GM23338 (cell line): Measurements from ENCODE around the gene KIF6. TPM values are rescaled to one million over a fixed set of nuclear protein-coding genes. Genes with fewer than 3 reads are reported as not detected.

ENCODE experiments used
- ATAC-seq: fragments of 200-7000 bp; cut with Tn5 transposase; 3 replicates; pipeline ENCODE4 v1.9.1; 2020
- DNase-seq: peaks from one replicate; pipeline ENCODE4 v3.0.0-alpha.2; 2015; ENCODE audit warnings: low spot score
- H2AFZ ChIP-seq: fragments of 200-600 bp; sonication (generic); 2 replicates; pipeline ENCODE4 v1.8.0; 2016; ENCODE audit warnings: antibody characterized with exemption, mild to moderate bottlenecking, moderate library complexity
- H3F3A ChIP-seq: fragments of 200-600 bp; sonication (generic); replicated peaks from 2 replicates; pipeline ENCODE4 v1.8.0; 2017; ENCODE audit warnings: antibody characterized with exemption, mixed run types, low read depth
- H3K27ac ChIP-seq: fragments of 200-600 bp; sonication (generic); 2 replicates; pipeline ENCODE4 v1.6.1; 2016; ENCODE audit warnings: low read depth
- H3K27me3 ChIP-seq: fragments of 200-600 bp; sonication (generic); 2 replicates; pipeline ENCODE4 v1.8.0; 2016; ENCODE audit warnings: mild to moderate bottlenecking, mixed run types, moderate library complexity; ENCODE audit not compliant: insufficient read depth
- H3K36me3 ChIP-seq: fragments of 200-600 bp; sonication (generic); 2 replicates; pipeline ENCODE4 v1.8.0; 2016; ENCODE audit warnings: mild to moderate bottlenecking; ENCODE audit not compliant: insufficient read depth
- H3K4me1 ChIP-seq: fragments of 200-600 bp; sonication (generic); 2 replicates; pipeline ENCODE4 v1.8.0; 2016; ENCODE audit warnings: mild to moderate bottlenecking, moderate library complexity; ENCODE audit not compliant: insufficient read depth
- H3K4me2 ChIP-seq: fragments of 200-600 bp; sonication (generic); 2 replicates; pipeline ENCODE4 v1.7.1; 2017; ENCODE audit warnings: mixed run types
- H3K4me3 ChIP-seq: fragments of 200-600 bp; sonication (generic); 2 replicates; pipeline ENCODE4 v1.6.1; 2016; ENCODE audit warnings: mixed run types
- H3K79me2 ChIP-seq: fragments of 200-600 bp; sonication (generic); replicated peaks from 2 replicates; pipeline ENCODE4 v1.8.0; 2017; ENCODE audit warnings: mild to moderate bottlenecking; ENCODE audit not compliant: insufficient read depth
- H3K9me2 ChIP-seq: fragments of 200-600 bp; sonication (generic); 2 replicates; pipeline ENCODE4 v1.8.0; 2017; ENCODE audit not compliant: insufficient read depth
- H4K20me1 ChIP-seq: fragments of 200-600 bp; sonication (generic); replicated peaks from 2 replicates; pipeline ENCODE4 v1.8.0; 2017; ENCODE audit warnings: mild to moderate bottlenecking; ENCODE audit not compliant: insufficient read depth
- H3K27ac Mint-ChIP-seq: 2 replicates; pipeline ENCODE4 v1.8.0; 2020; ENCODE audit warnings: inconsistent platforms, mild to moderate bottlenecking, moderate library complexity, mixed read lengths
- H3K27me3 Mint-ChIP-seq: 3 replicates; pipeline ENCODE4 v1.8.0; 2022; ENCODE audit warnings: low read depth, mild to moderate bottlenecking, moderate library complexity, mixed read lengths, inconsistent platforms; ENCODE audit not compliant: insufficient read depth, poor library complexity
- H3K36me3 Mint-ChIP-seq: 3 replicates; pipeline ENCODE4 v1.8.0; 2021; ENCODE audit warnings: low read depth, mild to moderate bottlenecking, inconsistent platforms, moderate library complexity, mixed read lengths
- H3K4me1 Mint-ChIP-seq: 3 replicates; pipeline ENCODE4 v1.8.0; 2020; ENCODE audit warnings: mild to moderate bottlenecking, inconsistent platforms, mixed read lengths
- H3K4me3 Mint-ChIP-seq: 3 replicates; pipeline ENCODE4 v1.8.0; 2021; ENCODE audit warnings: moderate library complexity, mild to moderate bottlenecking, inconsistent platforms, mixed read lengths
- H3K9me3 Mint-ChIP-seq: 3 replicates; pipeline ENCODE4 v1.8.0; 2020; ENCODE audit warnings: moderate library complexity, mild to moderate bottlenecking, inconsistent platforms, mixed read lengths
- ETS1 ChIP-seq: IDR thresholded peaks from 2 replicates; pipeline ENCODE4 v1.6.1; 2016; ENCODE audit warnings: antibody characterized with exemption
- EZH2phosphoT487 ChIP-seq: fragments of 200-600 bp; sonication (generic); IDR thresholded peaks from one replicate; pipeline ENCODE4 v1.8.1; 2018; ENCODE audit warnings: antibody characterized with exemption; ENCODE audit not compliant: unreplicated experiment
- REST ChIP-seq: IDR thresholded peaks from one replicate; pipeline ENCODE4 v1.6.1; 2018; ENCODE audit warnings: antibody characterized with exemption; ENCODE audit not compliant: unreplicated experiment
- STAT1 ChIP-seq: IDR thresholded peaks from one replicate; pipeline ENCODE4 v1.6.1; 2016; ENCODE audit warnings: antibody characterized with exemption; ENCODE audit not compliant: unreplicated experiment
- ZNF114 ChIP-seq: fragments of 250-450 bp; sonication (Bioruptor Pico); IDR thresholded peaks from 2 replicates; pipeline ENCODE4 v1.5.0; 2020; ENCODE audit warnings: mild to moderate bottlenecking, moderate library complexity
- ZNF462 ChIP-seq: fragments of 250-450 bp; sonication (Bioruptor Pico); IDR thresholded peaks from 2 replicates; pipeline ENCODE4 v1.5.0; 2020; ENCODE audit warnings: mild to moderate bottlenecking, moderate library complexity
- long read RNA-seq: library from polyadenylated mRNA; unstranded; transcript quantifications from one replicate; pipeline ENCODE4 v2.0.0, GENCODE V29; 2020; ENCODE audit not compliant: unreplicated experiment
- polyA plus RNA-seq: library from polyadenylated mRNA; unstranded; fragments of >200 nt; fragmentation: Nextera tagmentation; extraction: Ambion mirVana; gene quantifications from 2 replicates; pipeline ENCODE4 v1.2.1, GENCODE V29; 2016
- total RNA-seq: library from RNA; depleted of rRNA; stranded (reverse); fragments of >200 nt; shearing (Covaris generic); gene quantifications from 2 replicates; pipeline ENCODE4 v1.2.3, GENCODE V29; 2014; rRNA removed

The KIF6 gene
- total RNA-seq = 0.87 and 1.7 TPM in 2 replicates
- 1.7 and 2.0 TPM in 2 replicates for polyA plus RNA-seq
- long read RNA-seq, partial matches to known transcripts = 0 of 3 reads
- long read RNA-seq, other reads (novel, unspliced or antisense) = 3 of 3 reads

- Histone ChIP-seq H3K9me2 (no peaks in the 10 kb centered on the region), H3K4me1 (0 out of 2 replicates have a peak, but pooled peaks cover 2% of the 10 kb centered on the region), H3K79me2 (no peaks in the 10 kb centered on the region), H3F3A (no peaks in the 10 kb centered on the region), H3K27ac (no peak within 1 kb of the TSS), H2AFZ (peak within 1 kb of the TSS; percentile 95), H3K36me3 (no peaks in the 10 kb centered on the region), H4K20me1 (no peaks in the 10 kb centered on the region), H3K4me3 (peak within 1 kb of the TSS; percentile 80), H3K4me2 (peak within 1 kb of the TSS; percentile 88), H3K27me3 (no peaks in the 10 kb centered on the region)
- no peak for TF ChIP-seq STAT1
- no peak for TF ChIP-seq REST
- Mint-ChIP-seq H3K4me1 (peaks cover 5% of the 10 kb centered on the region; the same call in 1 of the 3 replicates), H3K4me3 (peak within 1 kb of the TSS; percentile 90), H3K36me3 (no peaks in the 10 kb centered on the region), H3K27ac (peak within 1 kb of the TSS; percentile 73), H3K27me3 (no peaks in the 10 kb centered on the region), H3K9me3 (no peaks in the 10 kb centered on the region)
- peak; percentile 98 for DNase-seq
- peak; percentile 99 for ATAC-seq
Observed at GRCh38 chr6:39724787-39725631, at the start of gene KIF6. KIF6 (minus strand) TSS chr6:39725408; CDS start chr6:39725310, 98 bp downstream.

- Histone ChIP-seq H3F3A (no peaks in the 10 kb centered on the region), H3K36me3 (no peaks in the 10 kb centered on the region), H3K79me2 (no peaks in the 10 kb centered on the region), H3K9me2 (0 out of 2 replicates have a peak, but pooled peaks cover 9% of the 10 kb centered on the region), H3K4me3 (no peak overlapping the region), H4K20me1 (no peaks in the 10 kb centered on the region), H3K27me3 (no peaks in the 10 kb centered on the region), H3K4me2 (no peak overlapping the region), H2AFZ (no peak overlapping the region), H3K27ac (no peak overlapping the region), H3K4me1 (peaks cover 11% of the 10 kb centered on the region)
- DNase-seq (no peak), ATAC-seq (no peak)
- Mint-ChIP-seq H3K9me3 (no peaks in the 10 kb centered on the region), H3K27ac (no peak overlapping the region), H3K36me3 (no peaks in the 10 kb centered on the region), H3K27me3 (peaks cover 8% of the 10 kb centered on the region), H3K4me3 (no peak overlapping the region), H3K4me1 (peaks cover 18% of the 10 kb centered on the region; the same call in 2 of the 3 replicates)
- no peak for TF ChIP-seq ZNF114 (CRISPR knock-in tag)
- TF ChIP-seq EZH2phosphoT487 = no peak
- TF ChIP-seq STAT1 = no peak
- TF ChIP-seq ETS1 = no peak
- TF ChIP-seq ZNF462 (CRISPR knock-in tag) = no peak
Observed at GRCh38 chr6:39773782-39774181, 48.6 kb upstream of the KIF6 start.
